HTR-8/SVneo (cell line): ENCODE measurements around the gene MEIS2.

Experiments
- DNase-seq: peaks from one replicate; pipeline ENCODE4 v3.0.0; 2011; ENCODE audit warnings: low spot score, mixed read lengths; ENCODE audit not compliant: insufficient read length
- FAIRE-seq: peaks from 2 replicates; lab custom pipeline; 2011; peaks lifted over from hg19 to GRCh38; lab: Jason Lieb, UNC

MEIS2 gene

GRCh38 chr15:36885771-36886170 lies 214.6 kb downstream of the MEIS2 start:
- FAIRE-seq: no peak
- no peak for DNase-seq

- no peak for FAIRE-seq
- DNase-seq: no peak
Observed at GRCh38 chr15:36884936-36885635, 215.3 kb downstream of the MEIS2 start.

GRCh38 chr15:36884518-36884875 lies 215.9 kb downstream of the MEIS2 start:
- DNase-seq: no peak
- no peak for FAIRE-seq

- FAIRE-seq (peak; percentile 38), DNase-seq (peak; percentile 84)
Observed at GRCh38 chr15:36883713-36884517, 216.4 kb downstream of the MEIS2 start.

DNA sequence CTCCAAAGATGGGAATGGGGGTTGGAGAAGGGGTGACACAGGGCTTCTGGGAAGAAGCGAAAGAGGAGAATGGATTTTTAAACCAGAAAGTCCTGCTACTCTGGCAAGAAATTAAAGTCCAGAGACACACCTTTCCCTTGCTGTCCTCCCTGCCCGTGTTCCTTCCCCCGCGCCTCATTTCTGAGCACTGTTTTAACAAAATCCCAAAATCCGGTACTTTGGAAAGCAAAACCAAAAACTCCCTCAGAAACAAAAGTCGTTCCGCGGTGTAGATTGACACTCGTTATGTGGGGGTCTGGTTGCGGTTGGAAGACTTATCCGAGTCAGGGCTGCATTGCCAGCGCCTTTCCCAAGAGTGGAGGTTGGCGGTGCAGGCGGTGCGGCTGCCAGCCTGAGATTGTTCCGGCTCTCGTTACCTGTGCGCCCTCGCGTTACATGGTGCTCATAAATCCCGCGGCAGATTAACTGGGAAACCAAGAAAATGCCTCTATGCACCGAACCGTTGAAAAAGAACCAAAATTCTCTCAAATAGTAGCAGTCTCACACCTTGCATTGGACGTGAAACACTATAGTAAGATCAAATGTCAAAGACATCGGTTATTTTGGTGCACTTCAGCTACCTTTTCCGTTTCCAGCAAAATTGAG lies 217.7 kb downstream of the MEIS2 start:
- FAIRE-seq: no peak
- no peak for DNase-seq

- no peak for FAIRE-seq
- DNase-seq: no peak
Observed at GRCh38 chr15:36882056-36882455, 218.3 kb downstream of the MEIS2 start.

DNA sequence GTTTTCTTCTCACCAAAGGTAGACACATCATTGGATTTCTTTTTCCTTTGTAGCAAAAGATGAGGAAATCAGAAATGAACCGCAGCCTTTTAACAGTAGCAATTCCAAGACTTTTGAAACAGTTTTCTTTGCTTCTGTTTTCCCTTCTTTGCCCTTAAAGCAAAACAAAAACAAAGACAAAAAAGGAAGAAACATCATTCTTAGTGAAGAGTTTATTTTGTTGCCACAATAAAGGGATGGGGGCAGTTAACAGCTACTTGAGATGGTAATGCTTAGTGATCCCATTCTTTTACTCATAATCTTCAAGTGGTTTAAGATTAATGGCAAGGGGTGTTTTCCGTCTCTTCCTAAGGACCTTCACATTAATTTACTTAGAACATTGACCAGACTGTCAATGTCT lies 218.8 kb downstream of the MEIS2 start:
- FAIRE-seq (no peak), DNase-seq (no peak)

- FAIRE-seq (no peak), DNase-seq (no peak)
Observed at GRCh38 chr15:36880913-36881460, 219.4 kb downstream of the MEIS2 start.

DNA sequence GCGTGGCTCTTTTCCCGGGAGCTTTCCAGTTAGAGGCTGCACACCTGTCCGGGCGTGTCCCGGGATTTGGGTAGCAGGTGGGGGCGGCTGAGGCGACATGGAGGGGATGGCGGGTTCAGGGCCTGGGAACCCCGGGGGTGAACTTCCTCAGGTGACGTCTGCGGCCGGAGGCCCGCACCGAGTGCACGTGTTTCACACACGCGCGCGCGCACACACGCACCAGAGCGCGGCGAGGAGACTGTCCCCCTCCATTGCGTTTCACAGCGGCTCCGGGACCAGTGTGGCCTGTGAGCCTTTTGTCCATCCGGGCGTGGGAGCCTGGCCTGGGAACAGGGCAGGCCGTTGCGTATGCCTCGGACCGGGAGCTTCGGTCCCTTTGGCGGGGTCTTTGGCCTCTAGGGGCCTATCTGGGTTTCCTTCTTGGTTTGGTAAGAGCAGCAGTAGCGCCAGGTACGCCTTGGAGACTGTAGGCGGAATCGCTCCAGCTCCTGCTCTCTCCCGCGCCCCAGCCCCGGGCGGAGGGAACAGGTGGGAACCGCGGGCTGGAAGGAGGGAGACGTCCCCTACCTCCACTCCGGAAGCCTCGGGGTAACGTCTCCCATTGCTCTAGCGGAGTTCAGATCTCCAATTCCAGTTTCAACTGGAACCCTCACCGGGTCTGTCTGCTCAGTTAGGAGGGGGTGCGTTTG lies 220.0 kb downstream of the MEIS2 start:
- DNase-seq: no peak
- no peak for FAIRE-seq

- DNase-seq: no peak
- no peak for FAIRE-seq
Observed at GRCh38 chr15:36879568-36880222, 220.7 kb downstream of the MEIS2 start.

DNA sequence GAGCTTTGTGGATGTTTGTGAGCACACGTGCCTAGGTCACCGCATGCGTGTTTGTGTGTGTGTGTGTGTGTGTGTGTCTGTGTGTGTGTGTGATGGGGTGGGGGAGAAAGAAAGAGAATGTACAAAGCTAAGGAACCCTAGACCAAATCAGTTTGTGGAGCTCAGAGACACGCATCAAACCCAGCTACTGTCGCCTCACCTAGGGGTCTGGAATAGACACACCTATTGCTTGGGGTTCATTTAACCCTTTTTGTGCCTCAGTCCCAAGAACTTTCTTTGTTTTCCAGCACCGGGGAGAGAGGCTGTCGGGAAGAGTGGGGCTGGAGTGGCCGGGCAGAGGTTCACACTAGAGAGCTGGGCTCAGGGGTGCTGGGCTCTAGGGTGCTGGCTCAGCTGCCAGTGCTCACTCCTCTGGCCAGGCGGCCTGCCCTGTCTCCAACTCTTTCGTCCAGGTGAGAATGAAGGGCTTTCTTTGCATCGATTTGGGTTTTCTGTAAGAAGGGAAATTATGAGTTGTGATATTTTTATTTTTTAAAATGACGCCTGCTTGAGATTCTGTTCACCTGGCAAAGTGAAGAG lies 221.6 kb downstream of the MEIS2 start:
- FAIRE-seq: no peak
- DNase-seq: no peak

- FAIRE-seq (no peak), DNase-seq (no peak)
Observed at GRCh38 chr15:36877796-36878683, 222.3 kb downstream of the MEIS2 start.

GRCh38 chr15:36877294-36877693 lies 223.1 kb downstream of the MEIS2 start:
- FAIRE-seq: no peak
- no peak for DNase-seq

- DNase-seq: no peak
- FAIRE-seq: no peak
Observed at GRCh38 chr15:36875740-36876334, 224.5 kb downstream of the MEIS2 start.

- no peak for FAIRE-seq
- no peak for DNase-seq
Observed at GRCh38 chr15:36874930-36875329, 225.4 kb downstream of the MEIS2 start.

DNA sequence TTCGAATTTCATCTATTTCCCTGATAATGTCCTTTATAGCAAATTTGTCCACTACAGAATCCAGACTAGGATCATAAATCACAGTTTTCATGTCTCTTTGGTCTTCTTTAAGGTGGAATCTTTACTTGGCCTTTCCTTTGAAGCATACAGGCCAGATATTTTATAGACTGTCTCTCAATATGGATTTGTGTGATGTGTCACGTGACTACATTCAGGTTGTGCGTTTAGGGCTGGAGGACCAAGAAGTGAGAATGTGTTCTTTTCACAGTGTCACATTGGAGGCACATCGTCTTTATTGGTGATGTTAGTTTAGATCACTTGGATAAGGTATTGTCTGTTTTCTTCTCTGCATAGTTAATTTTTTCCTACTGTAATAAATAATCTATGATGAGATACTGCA lies 232.9 kb downstream of the MEIS2 start:
- FAIRE-seq (no peak), DNase-seq (no peak)

DNA sequence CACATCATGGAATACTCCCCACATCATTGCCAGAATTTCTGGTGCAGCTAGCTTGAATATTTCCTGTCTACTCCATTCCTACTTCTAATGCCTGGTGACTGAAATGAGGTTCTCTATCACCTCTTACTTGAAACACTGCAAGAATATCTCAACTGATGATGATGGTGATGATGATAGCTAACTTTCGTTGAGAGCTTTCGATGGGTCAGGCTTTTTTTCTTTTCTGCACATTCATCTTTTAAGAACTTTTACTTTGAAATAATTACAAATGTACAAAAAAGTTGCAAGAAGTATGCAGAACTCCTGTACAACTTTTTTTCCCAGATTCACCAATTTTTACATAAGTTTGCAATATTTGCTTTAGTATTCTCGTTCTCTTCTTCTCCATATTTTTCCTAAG lies 233.5 kb downstream of the MEIS2 start:
- DNase-seq: no peak
- no peak for FAIRE-seq

- FAIRE-seq: no peak
- no peak for DNase-seq
Observed at GRCh38 chr15:36863570-36863969, 236.8 kb downstream of the MEIS2 start.
